K562 (cell line): ENCODE data around the gene CD44. TPM values are rescaled to one million over a fixed set of nuclear protein-coding genes. Genes with fewer than 3 reads are reported as not detected.

Source experiments
- GTF2F1 ChIP-seq: IDR thresholded peaks from 2 replicates; pipeline ENCODE4 v1.6.1; 2011; ENCODE audit warnings: low read depth, low read length, improper control_type of control experiment
- NFATC3 ChIP-seq: fragments of 450-650 bp; IDR thresholded peaks from 2 replicates; pipeline ENCODE4 v1.6.1; 2017; ENCODE audit warnings: mild to moderate bottlenecking
- polyA plus RNA-seq, 8 experiments: library from polyadenylated mRNA; depleted of rRNA in 4 of 8; stranded (reverse) in 5 of 8; unstranded in 3 of 8; fragments of >200 nt; fragmentation: Nextera tagmentation in 2 of 8; fragmentation: Illumina TruSeq in 1 of 8; extraction: Ambion mirVana in 2 of 8; extraction: Trizol in 1 of 8; gene quantifications; 2 replicates each; pipeline versions ENCODE4 v1.2.1 to v1.2.3, GENCODE V29; 2011 to 2014; ENCODE audit warnings: inconsistent platforms in 1 of 8, missing spikeins in 1 of 8
- total RNA-seq, 7 experiments: library from RNA; depleted of rRNA in 6 of 7; stranded (reverse); fragments of >200 nt in 6 of 7; fragmentation: Illumina TruSeq in 2 of 7; extraction: Trizol in 2 of 7; gene quantifications; 2 replicates each; pipeline versions ENCODE4 v1.2.1 to v1.2.3, GENCODE V29; 2011 to 2021; ENCODE audit warnings: low replicate concordance in 1 of 7
- TF ChIP-seq, protein P1 (sequence below), 2 experiments: fragments of 150-350 bp in 1 of 2; IDR thresholded peaks; 2 replicates each; pipeline ENCODE4 v1.6.1; 2012 to 2016; ENCODE audit warnings: low read depth in 2 of 2, low read length in 2 of 2, mild to moderate bottlenecking in 1 of 2, moderate library complexity in 1 of 2
- TF ChIP-seq, protein P2 (sequence below): fragments of 250-450 bp; sonication (Bioruptor Pico); IDR thresholded peaks from 2 replicates; pipeline ENCODE4 v1.8.0; 2021; ENCODE audit warnings: moderate library complexity, mild to moderate bottlenecking, inconsistent platforms

CD44 gene
- total and polyA plus RNA-seq, 9 of the 15 experiments (the other 6 are each of a cell fraction or from before 2014, with no cell fraction given): 1.2 to 13.9 (median 3.0) TPM

GRCh38 chr11:35105319-35106079 lies 33.5 kb upstream of the CD44 start (continued):
- TF ChIP-seq, protein P1, sequence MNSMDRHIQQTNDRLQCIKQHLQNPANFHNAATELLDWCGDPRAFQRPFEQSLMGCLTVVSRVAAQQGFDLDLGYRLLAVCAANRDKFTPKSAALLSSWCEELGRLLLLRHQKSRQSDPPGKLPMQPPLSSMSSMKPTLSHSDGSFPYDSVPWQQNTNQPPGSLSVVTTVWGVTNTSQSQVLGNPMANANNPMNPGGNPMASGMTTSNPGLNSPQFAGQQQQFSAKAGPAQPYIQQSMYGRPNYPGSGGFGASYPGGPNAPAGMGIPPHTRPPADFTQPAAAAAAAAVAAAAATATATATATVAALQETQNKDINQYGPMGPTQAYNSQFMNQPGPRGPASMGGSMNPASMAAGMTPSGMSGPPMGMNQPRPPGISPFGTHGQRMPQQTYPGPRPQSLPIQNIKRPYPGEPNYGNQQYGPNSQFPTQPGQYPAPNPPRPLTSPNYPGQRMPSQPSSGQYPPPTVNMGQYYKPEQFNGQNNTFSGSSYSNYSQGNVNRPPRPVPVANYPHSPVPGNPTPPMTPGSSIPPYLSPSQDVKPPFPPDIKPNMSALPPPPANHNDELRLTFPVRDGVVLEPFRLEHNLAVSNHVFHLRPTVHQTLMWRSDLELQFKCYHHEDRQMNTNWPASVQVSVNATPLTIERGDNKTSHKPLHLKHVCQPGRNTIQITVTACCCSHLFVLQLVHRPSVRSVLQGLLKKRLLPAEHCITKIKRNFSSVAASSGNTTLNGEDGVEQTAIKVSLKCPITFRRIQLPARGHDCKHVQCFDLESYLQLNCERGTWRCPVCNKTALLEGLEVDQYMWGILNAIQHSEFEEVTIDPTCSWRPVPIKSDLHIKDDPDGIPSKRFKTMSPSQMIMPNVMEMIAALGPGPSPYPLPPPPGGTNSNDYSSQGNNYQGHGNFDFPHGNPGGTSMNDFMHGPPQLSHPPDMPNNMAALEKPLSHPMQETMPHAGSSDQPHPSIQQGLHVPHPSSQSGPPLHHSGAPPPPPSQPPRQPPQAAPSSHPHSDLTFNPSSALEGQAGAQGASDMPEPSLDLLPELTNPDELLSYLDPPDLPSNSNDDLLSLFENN (IDR thresholded peaks at IDR 0.05; ENCODE audit: low read depth in 2 of 2, low read length in 2 of 2): no peak
- TF ChIP-seq GTF2F1 (no peak), NFATC3 (no peak)
- TF ChIP-seq, protein P2, sequence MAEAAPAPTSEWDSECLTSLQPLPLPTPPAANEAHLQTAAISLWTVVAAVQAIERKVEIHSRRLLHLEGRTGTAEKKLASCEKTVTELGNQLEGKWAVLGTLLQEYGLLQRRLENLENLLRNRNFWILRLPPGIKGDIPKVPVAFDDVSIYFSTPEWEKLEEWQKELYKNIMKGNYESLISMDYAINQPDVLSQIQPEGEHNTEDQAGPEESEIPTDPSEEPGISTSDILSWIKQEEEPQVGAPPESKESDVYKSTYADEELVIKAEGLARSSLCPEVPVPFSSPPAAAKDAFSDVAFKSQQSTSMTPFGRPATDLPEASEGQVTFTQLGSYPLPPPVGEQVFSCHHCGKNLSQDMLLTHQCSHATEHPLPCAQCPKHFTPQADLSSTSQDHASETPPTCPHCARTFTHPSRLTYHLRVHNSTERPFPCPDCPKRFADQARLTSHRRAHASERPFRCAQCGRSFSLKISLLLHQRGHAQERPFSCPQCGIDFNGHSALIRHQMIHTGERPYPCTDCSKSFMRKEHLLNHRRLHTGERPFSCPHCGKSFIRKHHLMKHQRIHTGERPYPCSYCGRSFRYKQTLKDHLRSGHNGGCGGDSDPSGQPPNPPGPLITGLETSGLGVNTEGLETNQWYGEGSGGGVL (CRISPR knock-in tag): no peak
